Stimulated activated CD8-positive, alpha-beta memory T cell treated with anti-CD3 and anti-CD28 coated beads, Interleukin-15, amount 100 ng/mL, for 4 hours (primary cell): ENCODE results near the gene ARID5A.

Source experiments
- DNase-seq, 2 donors: peaks; one replicate each; pipeline ENCODE4 v3.0.0-alpha.2; 2020; ENCODE audit warnings: low read depth in 2 of 2

ARID5A gene

GRCh38 chr2:96506016-96506906 is 30.3 kb upstream of the ARID5A start:
- DNase-seq = no peak

GRCh38 chr2:96506907-96507240 is 29.7 kb upstream of the ARID5A start:
- DNase-seq = no peak

- DNase-seq = peak; percentile 65 to 74
Observed at GRCh38 chr2:96507957-96508520, 28.5 kb upstream of the ARID5A start.

- DNase-seq = no peak
Observed at GRCh38 chr2:96508521-96509113, 27.9 kb upstream of the ARID5A start.

- peak; percentile 17 to 22 for DNase-seq
Observed at GRCh38 chr2:96509114-96509846, 27.3 kb upstream of the ARID5A start.

GRCh38 chr2:96509847-96510230 is 26.7 kb upstream of the ARID5A start:
- no peak for DNase-seq

- DNase-seq = no peak
Observed at GRCh38 chr2:96510931-96511595, 25.5 kb upstream of the ARID5A start.

- DNase-seq = no peak
Observed at GRCh38 chr2:96511851-96512250, 24.7 kb upstream of the ARID5A start.

- no peak for DNase-seq
Observed at GRCh38 chr2:96512341-96512740, 24.2 kb upstream of the ARID5A start.

GRCh38 chr2:96514521-96514920 is 22.0 kb upstream of the ARID5A start:
- no peak for DNase-seq

GRCh38 chr2:96517079-96517478 is 19.5 kb upstream of the ARID5A start:
- no peak for DNase-seq

- no peak for DNase-seq
Observed at GRCh38 chr2:96520231-96520630, 16.3 kb upstream of the ARID5A start.

GRCh38 chr2:96520697-96521096 is 15.9 kb upstream of the ARID5A start:
- no peak for DNase-seq

- DNase-seq = no peak
Observed at GRCh38 chr2:96521219-96521618, 15.3 kb upstream of the ARID5A start.

GRCh38 chr2:96522304-96523203 is 14.0 kb upstream of the ARID5A start:
- DNase-seq = no peak

GRCh38 chr2:96523659-96524481 is 12.7 kb upstream of the ARID5A start:
- no peak for DNase-seq

GRCh38 chr2:96524482-96525210 is 11.9 kb upstream of the ARID5A start:
- DNase-seq = no peak

GRCh38 chr2:96525211-96525507 is 11.4 kb upstream of the ARID5A start:
- no peak for DNase-seq

GRCh38 chr2:96526101-96526591 is 10.4 kb upstream of the ARID5A start:
- DNase-seq = no peak
